HepG2 (cell line): ENCODE results near the gene KLHL18.

ENCODE experiments used
- PRDM15 ChIP-seq: sonication (generic); formaldehyde crosslinking; IDR thresholded peaks from 2 replicates; pipeline ENCODE4 v1.4.0; 2020; ENCODE audit warnings: missing genetic modification reagents
- ZNF10 ChIP-seq: sonication (generic); formaldehyde crosslinking; IDR thresholded peaks from 2 replicates; pipeline ENCODE4 v1.4.0; 2020; ENCODE audit warnings: mild to moderate bottlenecking, low read depth, missing genetic modification reagents, borderline replicate concordance

GRCh38 chr3:47378869-47379268 lies 96.1 kb downstream of the KLHL18 start:
- TF ChIP-seq PRDM15 (CRISPR knock-in tag) (no peak), ZNF10 (CRISPR knock-in tag) (no peak)
